ENCODE measurements around the gene RNGTT.

RNGTT gene

DNA sequence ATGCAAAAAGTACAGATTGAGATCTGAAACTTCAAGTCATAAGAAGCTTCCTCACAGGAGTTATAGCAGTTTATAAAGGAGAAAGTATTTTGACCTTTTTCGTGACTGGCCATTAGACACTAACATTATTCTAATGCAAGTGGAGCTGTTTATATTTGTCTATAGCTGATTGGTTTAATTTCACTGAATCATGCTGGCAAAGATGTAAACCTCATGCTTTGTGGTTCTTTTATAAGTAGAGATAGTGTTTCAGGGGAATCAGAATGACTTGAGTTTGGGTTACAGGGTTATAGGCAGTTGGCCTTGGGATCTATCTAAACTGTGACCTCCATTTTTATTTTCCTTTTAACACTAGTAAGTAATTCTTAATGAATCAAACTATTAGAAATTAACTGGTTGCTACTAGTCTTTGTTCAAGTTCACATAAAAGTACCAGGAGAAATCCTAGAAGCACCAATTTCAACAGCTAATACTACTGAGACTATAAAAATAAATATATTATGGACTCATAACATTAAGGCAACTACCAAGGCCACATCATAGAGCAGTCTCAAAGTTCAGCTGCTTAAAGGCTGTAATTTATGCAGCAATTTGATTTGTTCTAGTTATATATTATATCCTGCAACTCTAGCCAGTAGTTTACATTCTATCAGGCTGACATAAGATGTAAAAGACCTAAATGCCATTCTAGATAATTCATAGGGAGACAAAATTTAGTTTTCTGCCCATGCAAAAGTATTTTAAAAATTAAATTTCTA lies 94.0 kb downstream of the RNGTT start:
- no peak for DNase-seq (ENCODE audit: low spot score)
- TF ChIP-seq, protein P1, sequence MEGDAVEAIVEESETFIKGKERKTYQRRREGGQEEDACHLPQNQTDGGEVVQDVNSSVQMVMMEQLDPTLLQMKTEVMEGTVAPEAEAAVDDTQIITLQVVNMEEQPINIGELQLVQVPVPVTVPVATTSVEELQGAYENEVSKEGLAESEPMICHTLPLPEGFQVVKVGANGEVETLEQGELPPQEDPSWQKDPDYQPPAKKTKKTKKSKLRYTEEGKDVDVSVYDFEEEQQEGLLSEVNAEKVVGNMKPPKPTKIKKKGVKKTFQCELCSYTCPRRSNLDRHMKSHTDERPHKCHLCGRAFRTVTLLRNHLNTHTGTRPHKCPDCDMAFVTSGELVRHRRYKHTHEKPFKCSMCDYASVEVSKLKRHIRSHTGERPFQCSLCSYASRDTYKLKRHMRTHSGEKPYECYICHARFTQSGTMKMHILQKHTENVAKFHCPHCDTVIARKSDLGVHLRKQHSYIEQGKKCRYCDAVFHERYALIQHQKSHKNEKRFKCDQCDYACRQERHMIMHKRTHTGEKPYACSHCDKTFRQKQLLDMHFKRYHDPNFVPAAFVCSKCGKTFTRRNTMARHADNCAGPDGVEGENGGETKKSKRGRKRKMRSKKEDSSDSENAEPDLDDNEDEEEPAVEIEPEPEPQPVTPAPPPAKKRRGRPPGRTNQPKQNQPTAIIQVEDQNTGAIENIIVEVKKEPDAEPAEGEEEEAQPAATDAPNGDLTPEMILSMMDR (IDR thresholded peaks at IDR 0.05; ENCODE audit: extremely low read depth, missing control alignments), result no peak

DNA sequence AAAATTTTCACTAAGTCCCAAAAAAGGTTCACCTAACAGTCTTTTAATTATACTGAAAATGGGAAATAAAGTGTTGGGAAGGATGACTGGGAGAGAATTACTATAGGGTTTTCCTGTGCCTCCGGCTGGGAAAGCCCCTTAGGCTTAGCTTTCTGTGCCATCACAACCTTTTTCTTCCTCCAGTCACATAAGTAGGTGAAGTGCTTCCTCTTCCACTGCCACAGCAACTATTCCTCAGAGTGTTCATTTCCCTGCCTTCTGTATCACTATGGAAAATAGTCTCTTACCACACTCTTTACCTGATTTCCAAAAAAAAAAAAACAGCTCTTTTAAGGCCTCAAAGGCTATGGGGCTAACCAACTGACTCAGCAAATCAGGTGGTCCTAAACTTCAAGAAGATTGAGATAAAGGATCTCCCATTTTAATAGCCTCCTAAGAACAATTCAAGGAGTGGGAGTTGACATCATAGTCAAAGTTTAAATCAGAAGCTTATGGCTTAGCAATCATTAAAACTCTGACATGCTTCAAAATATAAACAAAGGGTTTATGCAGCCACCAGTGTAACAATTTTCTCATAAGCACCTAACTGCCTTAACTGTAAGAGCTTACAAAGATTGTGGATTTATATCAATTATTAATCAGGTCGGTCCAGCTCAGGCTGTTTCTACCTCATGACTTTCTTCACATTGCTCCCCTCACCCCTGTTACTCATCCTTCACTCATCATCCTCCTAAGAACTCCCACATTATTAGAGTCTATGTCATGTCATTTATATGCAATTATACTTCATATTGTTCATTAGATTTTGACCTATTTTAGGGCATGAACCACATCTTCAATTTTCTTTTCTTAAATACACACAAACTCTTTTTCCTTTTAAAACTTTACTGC lies 95.3 kb downstream of the RNGTT start:
- DNase-seq (ENCODE audit: low spot score), result no peak
- TF ChIP-seq, protein P1 (IDR thresholded peaks at IDR 0.05; ENCODE audit: extremely low read depth, missing control alignments), result no peak

DNA sequence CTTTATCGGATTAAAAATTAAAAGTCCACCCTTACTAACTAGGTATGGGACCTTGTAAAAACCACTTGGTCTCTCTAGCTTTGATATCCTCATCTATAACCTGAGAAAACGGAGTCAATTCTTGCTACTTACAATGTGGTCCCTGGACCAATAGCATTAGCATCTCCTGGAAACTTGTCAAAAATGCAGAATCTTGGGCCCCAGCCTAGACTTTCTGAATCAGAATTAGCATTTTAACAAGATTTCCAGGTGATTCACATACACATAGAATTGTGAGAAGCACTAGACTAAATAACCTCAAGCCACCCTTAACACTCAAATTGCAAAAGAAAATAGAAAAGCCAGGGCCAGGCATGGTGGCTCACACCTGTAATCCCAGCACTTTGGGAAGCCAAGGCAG lies 96.6 kb downstream of the RNGTT start:
- TF ChIP-seq, protein P1 (IDR thresholded peaks at IDR 0.05; ENCODE audit: extremely low read depth, missing control alignments), result no peak
- DNase-seq (ENCODE audit: low spot score), result no peak

DNA sequence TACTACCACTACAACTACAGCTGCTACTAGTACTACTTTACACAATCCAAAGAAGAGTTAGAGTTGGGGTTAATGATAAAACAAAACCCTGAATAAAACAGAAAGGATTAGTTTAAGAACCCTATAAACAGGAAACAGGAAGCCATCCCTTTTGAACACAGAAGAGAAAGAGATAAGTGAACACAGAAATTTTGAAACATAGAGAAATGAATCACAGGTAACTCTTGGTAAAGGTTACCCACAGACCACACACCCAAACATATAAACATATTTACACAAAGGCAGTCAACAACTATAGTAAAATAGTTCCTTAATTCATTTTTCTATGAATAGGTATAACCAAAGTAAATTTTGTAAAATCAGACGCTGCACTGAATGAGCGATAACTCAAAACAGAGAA lies 98.1 kb downstream of the RNGTT start:
- TF ChIP-seq, protein P1 (IDR thresholded peaks at IDR 0.05; ENCODE audit: extremely low read depth, missing control alignments), result no peak

DNA sequence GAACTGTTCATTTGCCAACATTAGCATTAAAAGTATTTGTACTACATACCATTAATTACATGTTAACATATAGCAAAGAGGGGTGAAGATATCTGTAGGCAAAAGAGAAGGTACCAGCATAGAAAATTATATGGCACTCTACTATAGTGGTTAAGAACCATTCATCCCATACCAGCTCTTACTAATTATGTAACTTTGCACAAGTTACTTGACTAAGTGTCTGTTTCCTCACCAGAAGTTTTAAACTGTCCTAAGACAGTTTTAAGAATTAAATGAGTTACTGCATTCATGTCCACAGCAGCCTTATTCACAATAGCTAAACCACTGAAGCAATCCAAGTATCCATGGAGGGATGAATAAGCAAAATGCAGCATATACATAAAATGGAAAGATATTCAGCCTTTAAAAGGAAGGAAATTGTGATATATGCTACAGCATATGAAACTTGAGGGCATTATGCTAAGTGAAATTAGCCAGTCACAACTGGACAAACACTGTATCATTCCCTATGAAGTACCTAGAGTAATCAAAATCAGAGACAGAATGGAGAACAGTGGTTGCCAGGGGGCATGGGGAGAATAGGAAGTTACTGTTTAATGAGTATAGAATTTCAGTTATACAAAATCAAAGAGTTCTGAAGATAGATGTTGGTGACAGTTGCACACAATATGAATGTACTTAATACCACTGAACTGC lies 98.9 kb downstream of the RNGTT start:
- DNase-seq (ENCODE audit: low spot score), result no peak
- TF ChIP-seq, protein P1 (IDR thresholded peaks at IDR 0.05; ENCODE audit: extremely low read depth, missing control alignments), result no peak

More for the DNA sequence above, 98.1 kb downstream of the RNGTT start:
- no peak for DNase-seq (ENCODE audit: low spot score)

DNA sequence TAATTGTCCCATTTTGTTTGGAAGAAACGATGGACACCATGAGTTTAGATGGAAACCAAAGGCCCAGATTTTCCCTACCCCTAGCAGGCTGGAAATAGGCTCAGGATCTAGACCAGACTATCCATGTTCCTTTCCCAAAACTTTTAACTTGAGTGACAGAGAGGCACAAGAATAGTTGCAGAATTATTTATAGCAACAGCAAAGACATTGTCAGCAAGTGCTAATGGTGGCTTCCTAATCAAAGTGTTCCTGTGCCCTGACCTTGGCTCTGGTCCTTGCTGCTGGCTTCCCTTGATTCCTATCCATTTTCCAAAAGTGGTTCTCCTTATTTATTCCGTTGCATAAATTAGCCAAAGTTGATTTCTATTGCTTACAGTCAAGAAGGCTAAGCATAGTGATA lies 103.1 kb downstream of the RNGTT start:
- TF ChIP-seq, protein P1 (IDR thresholded peaks at IDR 0.05; ENCODE audit: extremely low read depth, missing control alignments), result no peak
- no peak for DNase-seq (ENCODE audit: low spot score)

All from GM20000 (cell line).